ENCODE data around the gene FGR. TPM values are rescaled to one million over a fixed set of nuclear protein-coding genes. Genes with fewer than 3 reads are reported as not detected.
"Not testable (repeated sequence)": the region's sequence is repeated elsewhere in the genome, so short reads cannot be mapped to it uniquely, and the experiment has no call there.

FGR gene
- total RNA-seq, 1 donor from 2014 or later = 149 TPM

DNA sequence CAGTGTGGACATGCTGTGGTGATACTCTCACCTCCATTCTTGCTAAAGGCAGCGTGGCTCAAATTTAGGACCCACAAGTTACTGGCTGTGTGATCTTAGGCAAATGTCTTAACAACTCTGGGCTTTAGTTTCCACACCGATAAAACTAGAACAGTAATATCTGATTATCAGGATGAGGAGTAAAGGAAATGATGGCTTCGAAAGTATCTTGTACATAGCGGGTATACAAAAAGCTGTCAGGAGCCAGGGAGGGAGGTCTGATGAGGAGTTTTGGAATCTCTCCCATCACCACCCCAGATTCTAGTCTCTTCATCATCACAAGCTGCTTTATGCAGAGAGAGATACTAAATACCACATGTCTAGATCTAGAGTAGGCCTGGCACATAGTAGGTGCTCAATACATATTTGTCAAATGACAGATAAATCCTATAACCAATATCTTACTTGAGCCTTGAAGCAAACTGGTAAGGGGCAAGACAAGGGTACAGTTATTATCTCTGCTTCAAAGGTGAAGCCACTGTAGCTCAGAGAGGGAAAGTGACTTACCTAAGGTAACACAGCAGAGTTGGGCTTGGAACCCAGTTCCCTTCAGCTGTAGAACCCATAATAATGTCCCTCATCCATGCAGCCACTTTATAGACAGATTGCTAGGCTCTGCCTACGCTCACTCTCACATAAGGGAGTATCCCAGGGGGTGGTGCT is 9.5 kb upstream of the FGR start:
- no peak overlapping the region for H3K27ac ChIP-seq
- H3K36me3 ChIP-seq = no peaks in the 10 kb centered on the region
- ATAC-seq = no peak
- no peak for DNase-seq
- TF ChIP-seq, protein P1, sequence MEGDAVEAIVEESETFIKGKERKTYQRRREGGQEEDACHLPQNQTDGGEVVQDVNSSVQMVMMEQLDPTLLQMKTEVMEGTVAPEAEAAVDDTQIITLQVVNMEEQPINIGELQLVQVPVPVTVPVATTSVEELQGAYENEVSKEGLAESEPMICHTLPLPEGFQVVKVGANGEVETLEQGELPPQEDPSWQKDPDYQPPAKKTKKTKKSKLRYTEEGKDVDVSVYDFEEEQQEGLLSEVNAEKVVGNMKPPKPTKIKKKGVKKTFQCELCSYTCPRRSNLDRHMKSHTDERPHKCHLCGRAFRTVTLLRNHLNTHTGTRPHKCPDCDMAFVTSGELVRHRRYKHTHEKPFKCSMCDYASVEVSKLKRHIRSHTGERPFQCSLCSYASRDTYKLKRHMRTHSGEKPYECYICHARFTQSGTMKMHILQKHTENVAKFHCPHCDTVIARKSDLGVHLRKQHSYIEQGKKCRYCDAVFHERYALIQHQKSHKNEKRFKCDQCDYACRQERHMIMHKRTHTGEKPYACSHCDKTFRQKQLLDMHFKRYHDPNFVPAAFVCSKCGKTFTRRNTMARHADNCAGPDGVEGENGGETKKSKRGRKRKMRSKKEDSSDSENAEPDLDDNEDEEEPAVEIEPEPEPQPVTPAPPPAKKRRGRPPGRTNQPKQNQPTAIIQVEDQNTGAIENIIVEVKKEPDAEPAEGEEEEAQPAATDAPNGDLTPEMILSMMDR (IDR thresholded peaks at IDR 0.05) = no peak
- no peaks in the 10 kb centered on the region for H3K27me3 ChIP-seq
- H3K4me1 ChIP-seq = peaks cover 6% of the 10 kb centered on the region
- intact Hi-C loops (cut with DNase I) = no loop called here
- H3K9me3 ChIP-seq = no peaks in the 10 kb centered on the region
- no peak overlapping the region for H3K4me3 ChIP-seq

DNA sequence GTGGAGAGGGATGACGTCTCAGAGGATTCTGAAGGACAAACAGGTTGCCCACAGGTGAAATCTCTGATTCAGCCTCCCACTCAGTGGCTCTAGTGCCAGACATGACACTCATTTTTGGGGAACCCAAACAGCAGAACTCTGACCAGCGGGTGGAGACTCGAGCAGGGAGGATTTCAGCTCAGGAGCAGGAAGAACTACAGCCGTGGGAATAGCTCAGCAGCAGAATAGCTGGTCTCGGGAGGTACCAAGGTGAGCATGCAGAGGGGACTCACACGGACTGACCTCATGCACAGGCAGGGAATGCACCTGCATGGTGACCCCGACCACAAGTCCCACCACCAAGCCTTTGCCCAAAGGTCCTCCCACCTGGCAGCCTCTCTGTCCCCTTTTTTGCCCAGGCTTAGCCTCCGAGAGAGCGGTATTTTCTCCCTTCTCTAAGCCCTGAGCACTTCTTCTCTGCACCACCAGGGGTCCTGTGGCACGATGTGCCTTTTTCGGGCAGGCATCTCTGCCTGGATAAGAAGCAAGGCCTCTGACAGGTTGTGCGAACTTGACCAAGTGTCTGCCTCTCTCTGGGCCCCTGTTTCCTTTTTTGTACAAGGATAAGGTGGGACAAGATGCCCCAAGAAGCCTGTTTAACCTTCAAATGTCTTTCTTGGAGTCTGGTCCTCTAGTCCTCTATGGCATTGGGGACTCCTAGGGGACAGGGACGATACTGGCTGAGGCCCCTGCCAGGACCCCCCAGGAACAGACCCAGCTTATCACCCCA is 8.8 kb upstream of the FGR start:
- Histone ChIP-seq H3K9me3 (no peaks in the 10 kb centered on the region), H3K4me1 (peaks cover 6% of the 10 kb centered on the region), H3K36me3 (no peaks in the 10 kb centered on the region), H3K27ac (no peak overlapping the region), H3K4me3 (no peak overlapping the region), H3K27me3 (no peaks in the 10 kb centered on the region)
- TF ChIP-seq, protein P1 (IDR thresholded peaks at IDR 0.05) = peak; percentile 85
- intact Hi-C loops (cut with DNase I) = no loop called here
- ATAC-seq (peak; percentile 88), DNase-seq (no peak)

DNA sequence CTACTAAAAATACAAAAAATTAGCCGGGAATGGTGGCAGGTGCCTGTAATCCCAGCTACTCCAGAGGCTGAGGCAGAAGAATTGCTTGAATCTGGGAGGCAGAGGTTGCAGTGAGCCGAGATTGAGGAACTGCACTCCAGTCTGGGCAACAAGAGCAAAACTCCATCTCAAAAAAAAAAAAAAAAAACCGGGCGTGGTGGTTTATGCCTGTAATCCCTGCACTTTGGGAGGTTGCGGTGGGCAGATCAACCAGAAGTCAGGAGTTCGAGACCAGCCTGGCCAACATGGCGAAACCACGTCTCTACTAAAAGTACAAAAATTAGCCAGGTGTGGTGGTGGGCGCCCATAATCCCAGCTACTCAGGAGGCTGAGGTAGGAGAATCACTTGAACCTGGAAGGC is 5.5 kb upstream of the FGR start:
- DNase-seq; H3K9me3 ChIP-seq; intact Hi-C loops (cut with DNase I); H3K4me3 ChIP-seq; H3K27ac ChIP-seq; H3K27me3 ChIP-seq; ATAC-seq; H3K36me3 ChIP-seq: not testable (repeated sequence)
- H3K4me1 ChIP-seq = peaks cover 11% of the 10 kb centered on the region

DNA sequence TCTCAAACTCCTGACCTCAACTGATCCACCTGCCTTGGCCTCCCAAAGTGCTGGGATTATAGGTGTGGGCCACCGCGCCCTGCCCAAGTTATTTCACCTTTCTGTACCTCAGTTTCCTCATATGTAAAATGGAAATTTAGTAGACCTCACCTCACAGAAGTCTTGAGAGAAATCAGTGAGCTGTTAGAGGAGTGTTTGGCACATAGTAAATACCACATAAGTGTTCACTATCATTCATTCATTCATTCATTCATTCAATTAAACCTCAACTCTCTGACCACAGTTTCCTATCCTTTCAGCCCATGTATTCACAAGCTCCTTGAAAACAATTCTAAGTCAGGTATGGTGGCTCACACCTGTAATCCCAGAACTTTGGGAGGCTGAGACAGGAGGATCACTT is 3.8 kb upstream of the FGR start:
- Histone ChIP-seq H3K4me1 (peaks cover 13% of the 10 kb centered on the region), H3K36me3 (no peaks in the 10 kb centered on the region), H3K27ac (no peak overlapping the region), H3K4me3 (no peak overlapping the region), H3K27me3 (no peaks in the 10 kb centered on the region), H3K9me3 (no peaks in the 10 kb centered on the region)
- intact Hi-C loops (cut with DNase I) = no loop called here
- no peak for ATAC-seq
- DNase-seq = no peak
- TF ChIP-seq, protein P1 (IDR thresholded peaks at IDR 0.05) = no peak

DNA sequence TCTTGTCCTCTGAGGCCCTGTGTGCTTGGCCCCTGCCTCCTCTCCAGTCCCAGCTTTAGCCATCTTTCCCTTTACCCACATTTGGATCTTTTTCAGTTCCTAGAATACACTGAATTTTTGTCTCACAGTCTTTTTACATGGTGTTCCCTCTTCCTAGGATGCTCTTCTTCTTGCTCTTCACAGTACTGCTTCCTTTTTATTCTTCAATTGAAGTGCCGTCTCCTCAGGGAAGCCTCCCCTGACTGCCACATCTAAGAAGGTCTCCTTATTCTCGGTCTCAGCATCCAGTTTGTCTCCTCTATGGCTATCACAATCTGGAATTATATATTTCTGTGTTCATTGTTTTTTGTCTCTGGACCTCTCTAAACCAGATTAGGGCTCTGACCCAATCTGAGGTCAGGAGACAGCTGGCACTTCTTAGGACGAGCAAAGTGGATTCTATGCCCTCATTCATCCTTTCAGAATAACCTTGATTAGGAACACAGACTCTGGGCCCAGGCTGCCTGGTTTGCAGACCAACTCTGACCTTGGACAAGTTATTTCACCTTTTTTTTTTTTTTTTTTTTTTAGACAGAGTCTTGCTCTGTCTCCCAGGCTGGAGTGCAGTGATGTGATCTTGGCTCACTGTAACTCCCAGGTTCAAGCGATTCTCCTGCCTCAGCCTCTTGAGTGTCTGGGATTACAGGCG is 3.2 kb upstream of the FGR start:
- Histone ChIP-seq H3K27me3 (no peaks in the 10 kb centered on the region), H3K27ac (no peak overlapping the region), H3K36me3 (no peaks in the 10 kb centered on the region), H3K9me3 (no peaks in the 10 kb centered on the region), H3K4me3 (no peak overlapping the region), H3K4me1 (peaks cover 17% of the 10 kb centered on the region)
- TF ChIP-seq, protein P1 (IDR thresholded peaks at IDR 0.05) = no peak
- intact Hi-C loops (cut with DNase I) = no loop called here
- ATAC-seq (no peak), DNase-seq (no peak)

Measured in upper lobe of right lung (tissue), 1 donor.